GM18502 (cell line): Measurements from ENCODE around the gene ACSS1.

ENCODE experiments used
- ATAC-seq: cut with Tn5 transposase; IDR thresholded peaks from one replicate; pipeline ENCODE4 v1.9.1; 2021; ENCODE audit warnings: mild to moderate bottlenecking; ENCODE audit not compliant: unreplicated experiment, poor library complexity

The ACSS1 gene

GRCh38 chr20:24961384-24962181, 96.4 kb downstream of the ACSS1 start:
- ATAC-seq, result no peak

GRCh38 chr20:24960861-24961260, 97.1 kb downstream of the ACSS1 start:
- no peak for ATAC-seq

GRCh38 chr20:24960302-24960801, 97.6 kb downstream of the ACSS1 start:
- no peak for ATAC-seq

GRCh38 chr20:24959591-24960301, 98.2 kb downstream of the ACSS1 start:
- no peak for ATAC-seq

- no peak for ATAC-seq
Observed at GRCh38 chr20:24958506-24959385, 99.2 kb downstream of the ACSS1 start.

GRCh38 chr20:24957326-24958016, 100.5 kb downstream of the ACSS1 start:
- ATAC-seq, result no peak
